Mononuclear cell (primary cell): ENCODE results near the gene RGL2. TPM values are rescaled to one million over a fixed set of nuclear protein-coding genes. Genes with fewer than 3 reads are reported as not detected.
A peak's percentile ranks its signal among the peaks of the same experiment; 100 is the strongest.

ENCODE experiments used
- H3K27me3 ChIP-seq: 2 replicates; pipeline ENCODE4 v1.6.0; 2011; ENCODE audit warnings: low read length, control low read depth; ENCODE audit not compliant: insufficient read depth
- H3K4me1 ChIP-seq: 2 replicates; pipeline ENCODE4 v1.5.1; 2011; ENCODE audit warnings: mild to moderate bottlenecking, low read length, control low read depth; ENCODE audit not compliant: insufficient read depth
- H3K4me3 ChIP-seq: 2 replicates; pipeline ENCODE4 v1.5.1; 2011; ENCODE audit warnings: mild to moderate bottlenecking, low read length, moderate library complexity
- H3K9me3 ChIP-seq: 2 replicates; pipeline ENCODE4 v1.5.1; 2011; ENCODE audit warnings: low read depth, mild to moderate bottlenecking, control low read depth, low read length
- total RNA-seq: library from RNA; depleted of rRNA; stranded (reverse); fragments of >200 nt; gene quantifications from one replicate; pipeline ENCODE4 v1.2.3, GENCODE V29; 2012

The RGL2 gene
- total RNA-seq, 1 donor: 14.7 TPM

DNA sequence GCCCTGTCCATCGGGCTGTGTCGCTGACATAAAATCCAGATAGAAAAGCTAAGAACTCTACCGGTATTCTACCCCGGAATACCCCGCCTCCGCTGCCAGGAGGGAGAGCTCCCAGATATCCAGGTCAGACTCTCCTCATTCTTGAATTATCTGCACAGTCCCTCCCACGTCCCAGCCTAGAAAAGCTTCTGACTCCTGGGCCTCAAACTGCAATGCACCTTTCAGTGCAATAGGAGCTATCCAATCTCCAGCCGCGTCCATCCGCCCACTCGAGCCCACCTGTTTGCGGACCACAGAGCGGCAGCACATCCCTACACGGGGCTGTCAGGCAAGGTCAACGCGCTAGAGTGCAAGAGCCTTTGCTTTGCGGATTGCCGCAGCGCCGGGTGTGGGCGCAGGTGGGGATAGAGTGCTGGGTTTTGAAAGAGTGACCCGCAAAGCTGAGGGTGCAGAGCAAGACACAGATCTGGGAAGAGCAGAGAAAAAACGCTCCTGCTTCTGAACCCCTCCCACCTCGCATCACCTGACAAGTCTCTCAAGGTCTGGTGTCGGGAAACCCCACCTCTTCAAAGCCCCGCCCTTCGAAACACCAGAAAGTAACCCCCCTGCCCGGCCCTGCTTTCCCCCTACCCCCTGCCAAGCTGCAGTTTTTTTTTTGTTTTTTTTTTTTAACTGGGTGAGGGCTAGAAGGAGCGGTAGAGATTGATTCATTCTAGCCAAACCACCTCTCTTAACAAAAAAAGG is 13.8 kb upstream of the RGL2 start:
- Histone ChIP-seq H3K4me3 (peak overlapping the region; percentile 98), H3K4me1 (peaks cover 63% of the 10 kb centered on the region), H3K9me3 (no peaks in the 10 kb centered on the region), H3K27me3 (no peaks in the 10 kb centered on the region)

DNA sequence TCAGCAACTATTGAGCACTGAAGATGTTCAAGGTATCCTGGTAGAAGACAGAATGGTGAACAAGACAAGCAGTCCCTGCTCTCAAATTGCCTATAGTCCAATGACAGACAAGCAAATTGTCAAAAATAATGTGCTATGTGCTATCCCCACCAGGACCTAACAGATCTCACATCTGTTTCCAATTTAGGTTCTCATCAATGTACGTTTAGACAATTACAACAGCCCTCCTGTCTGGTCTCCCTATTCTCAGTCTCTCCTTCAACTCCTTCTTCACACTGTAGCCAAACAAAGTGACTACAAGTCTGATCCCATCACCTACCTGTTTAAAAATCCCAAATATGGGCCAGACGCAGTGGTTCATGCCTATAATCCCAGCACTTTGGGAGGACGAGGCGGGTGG is 7.6 kb upstream of the RGL2 start:
- H3K9me3 ChIP-seq: no peaks in the 10 kb centered on the region
- peaks cover 40% of the 10 kb centered on the region for H3K4me1 ChIP-seq
- H3K4me3 ChIP-seq: no peak overlapping the region
- no peaks in the 10 kb centered on the region for H3K27me3 ChIP-seq

DNA sequence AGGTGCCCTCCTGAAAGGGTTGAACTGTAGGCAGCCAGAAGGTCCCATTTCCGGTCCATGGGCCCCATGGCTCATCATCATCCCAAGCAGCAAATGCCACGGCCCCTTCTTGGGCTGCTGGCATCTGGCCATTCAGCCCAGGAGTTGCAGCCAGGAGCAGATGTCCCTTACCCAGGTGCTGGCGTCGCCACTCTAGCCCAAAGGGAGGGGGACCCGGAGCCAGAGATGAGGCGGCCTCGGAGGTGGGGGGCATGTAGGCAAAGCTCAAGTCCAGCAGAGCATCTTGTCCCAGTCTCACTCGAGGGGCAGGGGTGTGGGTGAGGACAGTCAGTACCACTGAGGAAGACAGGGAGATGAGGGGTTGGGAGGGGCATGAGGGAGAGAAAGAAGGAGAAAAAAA is 6.3 kb upstream of the RGL2 start:
- no peaks in the 10 kb centered on the region for H3K27me3 ChIP-seq
- peaks cover 40% of the 10 kb centered on the region for H3K4me1 ChIP-seq
- no peak overlapping the region for H3K4me3 ChIP-seq
- no peaks in the 10 kb centered on the region for H3K9me3 ChIP-seq

- Histone ChIP-seq H3K27me3 (no peaks in the 10 kb centered on the region), H3K9me3 (no peaks in the 10 kb centered on the region), H3K4me3 (no peak overlapping the region), H3K4me1 (peaks cover 42% of the 10 kb centered on the region)
Observed at GRCh38 chr6:33304216-33304615, 5.5 kb upstream of the RGL2 start.

DNA sequence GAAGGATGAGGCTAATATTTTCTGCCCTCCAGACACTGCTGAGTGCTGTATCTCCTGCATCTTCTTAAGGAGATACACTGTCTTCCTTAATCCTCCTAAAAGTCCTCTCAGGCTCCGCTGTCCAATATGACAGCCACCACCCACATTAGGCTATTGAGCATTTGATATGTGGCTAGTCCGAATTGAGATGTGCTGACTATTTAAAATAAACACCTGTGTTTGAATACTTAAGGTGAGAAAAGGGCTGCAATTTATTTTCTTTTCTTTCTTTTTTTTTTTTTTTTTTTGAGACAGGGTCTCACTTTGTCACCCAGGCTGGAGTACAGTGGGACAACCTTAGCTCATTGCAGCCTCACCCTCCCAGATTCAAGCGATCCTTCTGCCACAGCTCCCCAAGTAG is 3.1 kb upstream of the RGL2 start:
- Histone ChIP-seq H3K4me3 (no peak overlapping the region), H3K27me3 (no peaks in the 10 kb centered on the region), H3K4me1 (peaks cover 43% of the 10 kb centered on the region), H3K9me3 (no peaks in the 10 kb centered on the region)

- Histone ChIP-seq H3K4me1 (peaks cover 35% of the 10 kb centered on the region), H3K4me3 (peak overlapping the region; percentile 55), H3K27me3 (no peaks in the 10 kb centered on the region), H3K9me3 (no peaks in the 10 kb centered on the region)
Observed at GRCh38 chr6:33299237-33299944, 649 bp upstream of the RGL2 start.

DNA sequence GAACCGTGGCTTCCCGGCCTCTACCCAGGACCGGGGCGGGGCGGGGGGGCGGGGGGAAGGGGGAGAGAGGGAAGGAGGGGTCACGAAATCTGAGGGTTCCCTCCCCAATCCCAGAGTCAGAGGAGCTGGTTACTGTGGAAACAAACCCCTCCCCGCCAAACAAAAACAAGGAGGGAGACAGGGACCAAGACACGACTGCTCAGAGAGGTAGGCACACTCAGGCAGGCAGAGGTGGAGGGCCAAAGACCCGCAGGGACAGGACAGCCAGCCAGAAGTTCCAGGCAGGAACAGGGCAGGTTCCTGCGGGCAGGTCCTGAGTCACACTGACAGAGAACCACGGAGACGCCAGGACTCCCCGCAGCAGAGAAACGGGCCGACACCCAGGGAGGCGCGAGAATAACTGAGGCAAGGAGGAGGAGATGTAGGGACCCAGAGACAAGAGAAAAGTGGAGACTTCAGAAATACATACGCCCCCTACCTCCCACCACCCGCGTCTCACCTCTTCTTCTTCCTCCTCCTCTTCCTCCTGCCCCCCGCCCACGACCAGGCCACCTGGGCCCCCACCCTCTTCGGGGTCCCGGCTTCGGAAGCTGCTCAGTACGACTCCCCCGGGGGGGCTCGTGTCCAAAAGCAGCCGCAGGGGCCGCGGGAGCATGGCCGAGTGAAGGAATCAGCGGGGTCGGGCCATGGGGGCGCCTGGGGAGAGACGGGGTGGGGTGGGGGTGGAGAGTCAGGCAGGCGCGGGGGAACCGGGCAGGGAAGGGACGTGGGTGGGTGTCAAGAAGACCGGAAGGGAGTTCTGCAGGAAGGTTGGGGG is 578 bp downstream of the RGL2 start:
- Histone ChIP-seq H3K9me3 (no peaks in the 10 kb centered on the region), H3K4me3 (peak overlapping the region; percentile 55), H3K4me1 (peaks cover 35% of the 10 kb centered on the region), H3K27me3 (no peaks in the 10 kb centered on the region)

DNA sequence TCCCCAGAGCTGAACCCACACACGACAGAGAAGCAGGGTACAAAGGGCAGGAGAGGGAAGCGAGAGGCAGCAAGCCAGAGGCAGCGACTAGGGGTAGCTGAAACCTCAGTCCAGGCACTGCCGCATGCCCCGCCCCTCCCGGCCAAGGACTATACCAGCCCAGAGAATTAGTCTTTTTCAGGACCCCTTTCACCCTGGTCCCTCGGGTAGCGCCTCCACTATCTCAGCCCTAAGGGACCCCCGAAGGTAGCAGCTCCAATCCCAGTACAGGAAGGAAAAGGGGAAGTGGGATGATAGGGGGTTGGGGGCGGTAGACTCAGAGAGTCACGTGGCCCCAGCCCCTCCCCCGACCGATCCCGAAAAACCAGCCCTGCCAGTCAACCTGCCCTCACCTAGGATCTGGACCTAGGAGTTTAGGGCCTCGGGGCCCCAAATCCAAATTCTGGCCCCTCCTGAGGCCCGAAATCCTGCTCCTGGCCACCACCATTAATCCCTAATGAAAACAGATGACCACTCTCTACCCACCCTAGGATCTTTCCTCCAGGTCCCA is 1.3 kb downstream of the RGL2 start:
- Histone ChIP-seq H3K4me3 (peak overlapping the region; percentile 44), H3K27me3 (no peaks in the 10 kb centered on the region), H3K4me1 (peaks cover 35% of the 10 kb centered on the region), H3K9me3 (no peaks in the 10 kb centered on the region)

GRCh38 chr6:33296797-33297405 is 1.8 kb downstream of the RGL2 start:
- Histone ChIP-seq H3K4me1 (peaks cover 35% of the 10 kb centered on the region), H3K4me3 (peak overlapping the region; percentile 44), H3K27me3 (no peaks in the 10 kb centered on the region), H3K9me3 (no peaks in the 10 kb centered on the region)

DNA sequence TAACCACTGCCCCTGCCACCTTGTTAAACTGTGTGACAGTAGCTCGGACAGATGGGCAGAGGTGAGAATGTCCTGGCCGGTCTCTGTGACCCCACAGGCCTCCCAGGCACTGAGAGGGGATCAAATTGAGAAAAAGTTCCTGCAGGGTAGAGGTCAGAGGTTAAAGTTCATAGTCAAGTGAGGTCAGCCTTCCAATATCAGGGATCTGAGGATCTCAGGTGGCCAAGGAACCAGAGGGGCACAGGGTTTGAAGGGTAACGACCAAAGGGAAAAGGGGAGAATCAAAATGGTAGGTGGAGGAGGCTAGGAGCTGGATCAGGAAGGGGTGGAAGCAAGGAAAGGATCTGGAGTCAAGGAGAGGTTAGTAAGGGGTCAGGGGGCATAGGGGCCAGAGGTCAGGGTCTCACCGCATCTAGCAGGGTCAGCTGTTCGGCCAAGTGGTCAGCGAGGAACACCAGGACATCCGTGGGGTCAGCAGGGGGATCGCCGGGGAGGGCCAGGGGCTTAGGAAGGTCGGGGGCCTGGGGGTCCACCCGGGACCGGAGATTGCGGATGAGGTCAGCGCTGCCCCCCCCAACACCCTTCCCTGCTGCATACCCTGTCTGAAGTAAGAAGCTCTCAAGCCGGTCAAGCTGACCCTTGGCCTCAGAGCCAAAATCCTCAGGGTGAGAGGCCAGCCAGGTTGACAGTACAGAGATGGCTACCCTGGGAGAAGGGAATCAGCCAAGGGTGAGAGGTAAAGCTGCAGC is 2.9 kb downstream of the RGL2 start:
- no peaks in the 10 kb centered on the region for H3K9me3 ChIP-seq
- H3K27me3 ChIP-seq: no peaks in the 10 kb centered on the region
- peaks cover 24% of the 10 kb centered on the region for H3K4me1 ChIP-seq
- H3K4me3 ChIP-seq: no peak overlapping the region

DNA sequence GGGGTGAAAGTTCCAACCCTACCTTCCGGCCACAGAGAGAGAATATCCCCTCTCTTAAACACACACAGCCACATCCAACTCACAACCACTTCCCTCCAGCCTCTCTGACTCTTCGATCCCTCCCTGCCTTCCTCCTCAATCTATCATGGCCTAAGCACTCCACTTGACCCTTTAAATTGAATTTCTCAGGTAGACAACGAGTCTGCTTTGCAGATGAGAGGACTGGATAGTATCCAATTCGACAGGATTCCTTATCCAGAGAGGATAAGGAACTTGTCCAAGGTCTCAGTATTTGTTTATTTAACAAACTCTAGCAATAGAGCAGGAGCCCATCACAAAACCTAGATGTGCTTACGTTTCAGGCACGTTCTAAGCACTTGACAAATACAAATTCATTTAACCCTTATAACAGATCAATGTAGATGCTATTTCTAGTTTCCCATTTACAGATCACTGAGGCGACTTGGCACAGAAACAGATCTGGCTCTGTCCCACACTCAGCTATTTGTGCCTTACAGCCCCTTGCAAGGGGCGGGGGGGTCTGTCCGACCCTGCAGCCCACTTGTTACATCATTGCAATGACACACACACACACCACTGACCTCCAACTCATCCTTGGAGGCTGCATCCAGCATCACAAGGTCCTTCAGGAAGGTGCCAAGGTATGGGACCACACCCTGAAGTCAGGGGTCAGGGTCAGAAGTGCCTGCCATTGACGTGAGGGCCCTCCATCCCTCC is 4.5 kb downstream of the RGL2 start:
- peaks cover 24% of the 10 kb centered on the region for H3K4me1 ChIP-seq
- H3K9me3 ChIP-seq: no peaks in the 10 kb centered on the region
- no peak overlapping the region for H3K4me3 ChIP-seq
- no peaks in the 10 kb centered on the region for H3K27me3 ChIP-seq

GRCh38 chr6:33292996-33293682 is 5.6 kb downstream of the RGL2 start:
- no peaks in the 10 kb centered on the region for H3K27me3 ChIP-seq
- H3K9me3 ChIP-seq: no peaks in the 10 kb centered on the region
- H3K4me3 ChIP-seq: no peak overlapping the region
- H3K4me1 ChIP-seq: peaks cover 29% of the 10 kb centered on the region

- no peaks in the 10 kb centered on the region for H3K27me3 ChIP-seq
- H3K9me3 ChIP-seq: no peaks in the 10 kb centered on the region
- H3K4me3 ChIP-seq: no peak overlapping the region
- H3K4me1 ChIP-seq: peaks cover 28% of the 10 kb centered on the region
Observed at GRCh38 chr6:33290459-33290858, 8.3 kb downstream of the RGL2 start.
